NCI-H146 treated with DMSO at 0.1 percent for 48 hours (cell line): ENCODE measurements around the gene XPO6.

Experiments
- DNase-seq: peaks from one replicate; lab custom pipeline; 2025; ENCODE audit not compliant: unreplicated experiment; lab: John Stamatoyannopoulos, UW

XPO6 gene

DNA sequence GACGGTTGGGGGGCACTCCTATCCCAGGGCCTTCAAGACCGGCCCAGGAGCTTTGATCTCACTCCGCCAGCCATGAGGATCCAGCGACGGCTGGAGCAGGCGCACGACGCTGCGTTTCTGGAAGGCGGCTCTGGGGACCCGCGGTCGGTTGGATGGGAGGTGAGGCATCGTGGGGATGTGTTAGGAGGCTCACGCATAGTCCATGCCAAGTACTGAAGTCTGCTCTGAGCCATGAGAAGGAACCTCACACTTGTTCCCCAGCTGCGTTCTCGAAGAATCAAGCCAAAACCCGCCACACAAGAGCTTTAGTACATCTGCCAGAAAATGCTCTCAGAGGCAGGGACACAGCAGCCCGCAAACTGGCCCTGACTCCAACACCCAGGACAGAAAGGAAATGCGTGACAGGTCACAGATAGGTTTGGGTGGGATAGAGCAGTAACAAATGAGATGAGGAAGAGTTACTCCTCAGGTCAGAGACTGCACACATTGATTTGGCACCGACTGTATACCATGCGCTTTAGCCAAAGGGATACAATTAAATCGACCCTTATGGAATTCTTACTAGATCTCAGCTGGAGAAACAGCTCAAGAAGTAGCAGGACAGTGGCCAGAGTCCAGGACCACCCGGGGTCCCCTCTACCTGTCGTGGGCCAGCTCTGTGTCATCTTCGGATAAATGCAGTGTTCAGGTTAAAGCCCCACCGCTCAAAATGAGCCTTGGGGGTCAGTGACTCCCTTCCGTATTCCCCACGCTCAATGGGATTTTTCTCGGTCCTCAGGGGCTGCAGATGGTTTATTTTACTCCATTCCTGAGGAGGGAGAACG lies 141.6 kb downstream of the XPO6 start:
- DNase-seq, result no peak

DNA sequence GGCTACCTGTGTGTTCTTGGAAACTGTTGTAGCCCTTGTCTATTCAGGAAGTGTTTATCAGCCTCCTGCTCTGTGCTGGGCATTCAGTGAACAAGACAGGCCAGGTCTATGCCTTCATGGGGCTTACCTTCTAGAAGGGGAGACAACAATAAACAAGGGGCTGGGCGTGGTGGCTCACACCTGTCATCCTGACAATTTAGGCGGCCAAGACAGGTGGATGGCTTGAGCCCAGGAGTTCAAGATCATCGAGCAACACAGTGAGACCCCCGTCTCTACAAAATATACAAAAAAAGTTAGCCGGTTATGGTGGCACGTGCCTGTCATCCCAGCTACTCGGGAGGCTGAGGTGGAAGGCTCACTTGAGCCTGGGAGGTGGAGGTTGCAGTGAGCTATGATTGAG lies 142.8 kb downstream of the XPO6 start:
- no peak for DNase-seq

DNA sequence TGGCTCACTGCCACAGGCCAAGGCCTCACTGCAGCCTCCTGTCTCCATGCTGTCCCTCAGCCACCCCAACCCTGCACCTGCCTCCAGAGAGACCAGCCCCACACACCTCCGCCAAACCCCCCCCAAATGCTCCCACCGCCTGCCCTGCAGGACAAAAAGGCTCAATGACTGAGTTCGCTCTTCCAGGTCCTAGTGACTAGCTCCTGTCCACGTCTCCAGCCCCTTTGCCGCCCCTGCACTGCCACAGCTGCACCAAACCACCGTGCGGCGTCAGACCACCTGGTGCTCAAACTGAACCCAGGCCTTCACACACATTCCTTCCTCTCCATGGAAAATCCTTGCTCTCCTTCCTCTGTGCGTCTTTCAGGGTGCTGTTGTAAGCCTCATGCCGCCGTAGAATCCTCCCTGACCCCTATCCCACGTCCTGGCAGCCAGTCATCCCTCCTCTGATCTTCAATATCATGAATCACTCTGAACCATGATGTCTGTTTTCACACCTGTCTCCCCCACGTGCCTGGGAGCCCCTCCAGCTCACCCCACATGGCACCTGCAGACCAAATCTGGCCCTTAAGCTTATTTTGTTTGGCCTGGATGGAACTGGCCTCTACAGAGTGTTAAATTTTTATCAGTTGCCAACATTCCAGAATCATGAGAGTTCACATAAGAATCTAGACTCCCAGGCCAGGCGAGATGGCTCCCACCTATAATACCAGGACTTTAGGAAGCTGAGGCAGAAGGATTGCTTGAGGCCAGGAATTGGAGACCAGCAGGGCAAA lies 144.0 kb downstream of the XPO6 start:
- DNase-seq, result no peak

DNA sequence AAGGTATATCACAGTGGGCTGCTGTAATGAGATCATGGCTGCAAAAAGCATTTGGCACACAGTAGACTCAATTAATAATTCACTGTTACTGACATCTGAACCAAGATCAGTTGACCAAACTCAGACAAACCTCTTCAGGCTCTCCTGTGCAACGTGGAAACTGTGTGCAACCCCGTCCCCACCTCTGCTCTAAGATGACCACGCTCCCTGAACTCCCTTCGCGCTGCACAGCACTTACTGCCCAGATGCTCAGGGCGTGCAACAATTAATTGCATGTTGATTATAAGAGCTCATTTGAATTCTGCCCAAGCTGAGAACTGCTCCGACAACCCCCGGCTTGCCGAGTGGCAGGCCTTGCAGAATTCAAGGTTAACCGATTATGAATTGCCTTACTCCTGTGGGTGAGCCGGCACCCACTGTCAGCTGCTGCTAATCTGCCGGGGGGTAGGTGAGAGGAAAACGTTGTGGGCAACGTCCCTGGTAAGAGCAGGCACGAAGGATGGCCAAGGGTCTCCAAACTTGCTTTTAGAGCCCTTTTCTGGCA lies 147.0 kb downstream of the XPO6 start:
- DNase-seq, result no peak

DNA sequence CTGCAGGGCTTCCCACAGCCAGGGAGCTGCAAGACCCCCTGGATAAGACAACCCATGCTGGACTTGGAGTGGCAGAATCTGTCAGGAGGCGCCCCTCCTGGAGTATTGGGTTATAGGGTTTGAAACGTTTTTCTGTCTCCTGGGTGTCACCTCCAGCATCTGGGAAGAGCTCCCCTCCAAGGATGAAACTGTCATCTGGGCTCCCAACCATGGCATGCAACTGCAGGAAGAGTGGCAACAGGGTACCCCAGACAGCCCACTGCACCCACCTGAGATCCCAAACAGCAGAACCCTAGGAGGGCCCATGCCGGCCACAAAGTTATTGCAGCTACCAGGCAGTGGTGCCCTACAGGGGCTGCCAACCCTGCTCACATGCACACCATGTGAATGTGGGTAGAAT lies 147.6 kb downstream of the XPO6 start:
- no peak for DNase-seq

DNA sequence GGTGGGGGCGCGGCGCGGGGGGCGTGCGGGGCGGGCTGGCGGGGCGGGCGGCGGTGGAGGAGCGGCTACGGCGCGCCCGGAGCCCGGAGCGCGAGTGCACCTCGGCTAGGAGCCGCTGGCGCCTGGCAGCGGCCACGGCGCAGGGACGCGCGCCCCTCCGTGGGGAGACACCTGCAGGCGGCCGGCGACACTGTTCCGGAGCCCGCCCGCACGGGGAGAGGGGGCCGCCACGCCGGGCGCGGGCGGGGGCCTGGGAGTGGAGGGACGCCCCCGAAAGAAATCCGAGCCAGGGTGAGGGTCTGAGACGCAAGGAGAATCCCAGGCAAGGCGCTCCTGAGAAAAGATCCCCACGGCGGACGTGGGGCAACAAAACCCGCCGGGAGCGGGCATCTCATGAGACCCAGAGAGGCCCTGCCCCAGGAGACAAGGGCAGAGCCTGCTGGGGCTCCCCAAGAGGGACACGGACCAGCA lies 148.1 kb downstream of the XPO6 start, which contains the start of gene GSG1L:
TSS of gene GSG1L (minus strand) at position 124 of the 471 bp plus-strand sequence. CDS start 290 bp downstream, outside the sequence.
- no peak for DNase-seq

DNA sequence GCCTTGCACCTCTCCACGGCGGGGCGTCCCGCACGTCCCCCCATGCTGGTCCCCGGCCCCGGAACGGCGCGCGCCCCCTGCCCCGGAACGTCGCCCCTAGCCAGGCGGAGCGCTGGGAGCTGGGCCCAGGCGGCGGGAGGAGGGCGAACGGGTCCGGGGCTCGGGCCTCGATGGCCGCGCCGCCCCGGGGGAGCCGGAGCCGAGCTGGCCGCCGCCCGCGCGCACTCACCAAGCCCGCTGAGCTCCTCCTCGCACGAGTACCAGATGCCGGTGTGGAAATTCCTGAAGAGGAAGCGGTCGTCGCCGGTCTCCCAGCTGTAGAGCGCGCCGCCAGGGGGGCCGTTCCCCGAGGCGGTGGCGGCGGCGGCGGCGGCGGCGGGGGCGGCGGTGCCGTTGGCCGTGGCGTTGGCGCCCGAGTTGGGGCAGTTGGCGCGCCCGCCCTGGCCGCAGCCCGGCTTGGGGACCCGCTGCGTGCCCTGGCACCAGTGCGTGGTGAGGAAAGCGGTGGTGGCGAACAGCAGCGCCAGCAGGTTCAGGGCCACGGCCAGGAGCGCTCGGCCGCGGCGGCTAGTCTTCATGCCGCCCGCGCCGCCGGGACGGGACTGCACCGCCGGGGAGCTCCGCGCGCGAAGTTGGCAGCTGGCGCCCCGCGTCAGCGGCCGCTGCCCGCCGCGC lies 148.8 kb downstream of the XPO6 start:
- DNase-seq, result no peak

DNA sequence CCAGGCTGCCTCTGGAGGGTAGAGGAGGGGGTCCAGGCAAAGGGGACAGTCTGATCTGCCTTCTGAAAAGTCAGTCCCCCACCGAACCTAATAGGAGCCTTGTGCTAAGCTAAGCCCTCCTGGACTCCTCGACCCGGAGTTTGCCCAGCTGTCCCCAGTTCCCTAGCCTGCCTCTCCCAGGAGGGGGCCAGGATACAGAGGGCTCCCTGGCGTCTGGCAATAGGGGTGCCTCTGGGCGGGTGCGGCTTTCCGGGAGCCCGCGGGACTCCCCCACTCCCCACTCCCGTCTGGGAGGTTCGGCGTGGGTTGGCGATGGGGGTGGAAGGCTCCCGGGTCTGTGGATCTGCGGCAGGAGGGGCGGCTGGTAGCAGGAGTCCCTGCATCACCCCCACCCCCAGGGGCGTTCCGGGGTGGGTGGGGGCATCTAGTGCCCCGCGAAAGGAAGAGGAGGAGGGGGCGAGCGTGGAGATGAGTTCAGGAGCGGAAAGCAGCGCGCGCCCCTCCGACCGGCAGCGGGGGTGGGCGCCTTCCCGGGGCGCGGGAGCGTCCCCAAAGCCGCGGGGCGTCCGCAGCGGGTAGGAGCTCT lies 149.4 kb downstream of the XPO6 start:
- DNase-seq, result no peak

DNA sequence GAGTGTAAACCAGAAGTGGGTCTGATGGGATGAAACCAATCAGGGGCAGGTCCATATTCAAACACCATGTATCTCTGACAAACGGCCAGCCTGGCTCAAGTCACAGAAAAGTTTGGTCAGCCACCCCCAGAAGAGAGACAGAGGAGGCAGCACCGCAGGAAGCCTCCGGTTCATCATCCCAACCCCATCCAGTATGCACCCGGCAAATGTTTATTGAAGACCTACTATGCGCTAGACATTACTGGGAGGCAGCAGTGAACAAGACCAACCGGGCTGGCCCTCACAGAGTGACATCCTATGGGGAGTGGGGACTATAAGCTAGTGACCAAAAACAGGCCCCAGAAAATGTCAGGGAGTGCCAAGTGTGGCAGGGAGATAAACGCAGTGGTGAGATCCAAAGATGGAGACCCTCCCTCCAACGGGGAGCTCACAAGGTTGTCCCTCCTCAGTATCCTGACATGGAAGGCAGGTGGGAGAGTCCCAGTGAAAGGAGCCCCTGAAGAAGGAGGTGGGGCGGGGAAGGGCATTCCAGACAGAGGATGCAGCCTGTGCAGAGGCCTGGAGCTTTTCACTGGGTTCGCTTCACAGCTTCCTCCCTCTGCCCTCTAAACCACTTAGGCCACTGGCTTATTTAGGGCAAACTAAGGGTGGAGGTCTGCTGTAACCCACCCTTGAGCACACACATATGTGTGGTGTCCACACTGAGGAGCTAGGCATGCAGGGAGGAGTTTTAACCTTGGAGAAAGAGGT lies 150.2 kb downstream of the XPO6 start:
- no peak for DNase-seq

DNA sequence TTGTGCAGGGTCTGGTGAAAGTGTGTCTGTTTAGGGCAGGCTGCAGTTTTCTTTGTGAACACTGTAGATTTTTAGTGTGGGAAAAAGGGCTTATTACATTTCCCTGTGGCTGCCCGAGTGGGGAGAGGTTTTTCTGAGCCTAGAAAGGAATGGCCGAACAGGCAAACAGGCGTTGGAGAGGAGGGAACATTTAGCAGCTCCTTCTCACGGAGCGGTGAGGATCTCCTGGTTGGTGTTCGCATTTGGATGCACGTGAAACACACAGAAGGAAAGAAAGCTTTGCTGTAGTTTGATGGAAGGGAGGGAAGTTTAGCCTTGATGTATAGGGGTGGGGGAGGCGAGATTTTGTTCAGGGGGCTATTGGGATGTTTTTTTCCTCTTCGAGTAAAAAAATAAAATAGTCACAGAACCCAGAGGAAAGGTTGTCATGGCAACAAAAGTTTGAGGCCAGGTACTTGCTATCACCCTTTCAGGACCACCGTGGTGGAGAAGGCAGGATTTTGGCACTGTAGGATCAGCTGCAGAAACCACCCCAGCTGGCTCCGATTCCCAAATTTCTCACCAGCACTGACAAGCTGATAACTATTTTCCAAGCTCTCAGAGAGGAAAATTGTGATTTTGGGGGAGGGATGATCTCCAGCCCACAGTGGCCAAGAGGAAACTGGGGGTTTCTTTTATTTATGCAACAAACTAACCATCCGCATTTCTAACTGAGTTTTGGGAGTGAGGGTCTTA lies 151.8 kb downstream of the XPO6 start:
- DNase-seq, result no peak

DNA sequence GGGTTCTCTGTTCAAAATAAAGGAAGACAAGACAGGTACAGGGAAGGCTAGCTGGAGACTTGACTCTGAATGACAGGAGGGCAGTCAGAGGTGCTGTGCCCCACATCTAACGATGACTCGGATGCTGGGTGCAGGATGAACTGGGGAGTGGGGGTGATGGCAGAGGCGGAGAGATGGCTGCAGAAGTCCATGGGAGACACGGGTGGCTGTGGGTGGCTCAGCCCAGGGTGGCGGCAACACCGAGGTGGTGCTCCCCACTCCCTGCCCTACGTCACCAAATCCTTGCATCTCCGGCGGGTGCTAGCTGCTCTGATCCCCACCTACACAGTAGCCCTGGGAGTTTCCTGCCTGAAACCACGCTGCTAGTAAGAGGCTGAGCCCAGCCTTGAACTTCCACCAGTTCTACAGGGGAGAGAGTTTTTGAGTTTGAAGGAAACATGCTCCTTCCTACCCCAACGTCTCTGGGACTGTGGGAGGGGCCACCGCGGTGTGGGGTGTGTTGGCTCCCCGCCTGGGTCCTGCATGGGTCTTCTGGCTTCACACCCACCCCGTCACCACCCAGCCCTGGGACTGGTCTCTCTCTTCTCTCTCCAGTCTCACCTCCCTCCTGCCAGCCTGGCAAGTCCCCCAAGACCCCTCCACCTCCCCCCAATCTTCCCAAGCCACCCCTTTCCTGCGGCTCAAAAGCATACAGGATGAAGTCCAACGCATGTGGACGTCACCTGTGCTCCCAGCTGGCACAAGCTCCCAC lies 152.8 kb downstream of the XPO6 start:
- no peak for DNase-seq

DNA sequence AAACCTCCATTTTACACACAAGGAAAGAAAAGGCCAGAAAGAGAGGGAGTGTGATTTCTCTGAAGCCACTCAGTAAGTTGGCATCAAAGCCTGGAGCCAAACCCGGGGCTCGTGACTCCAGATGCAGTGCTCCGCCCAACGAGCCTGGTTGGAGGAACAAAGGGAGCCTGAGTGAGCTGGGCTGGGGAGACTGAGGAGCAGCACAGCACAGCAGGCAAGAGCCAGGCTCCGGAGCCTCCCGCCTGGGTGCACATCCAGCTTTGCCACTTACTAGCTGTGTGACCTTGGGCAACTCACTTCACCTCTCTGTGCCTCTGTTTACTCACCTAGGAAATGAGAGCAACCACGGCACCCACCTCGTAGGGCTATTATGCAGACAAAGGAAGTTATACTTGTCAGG lies 153.8 kb downstream of the XPO6 start:
- no peak for DNase-seq

DNA sequence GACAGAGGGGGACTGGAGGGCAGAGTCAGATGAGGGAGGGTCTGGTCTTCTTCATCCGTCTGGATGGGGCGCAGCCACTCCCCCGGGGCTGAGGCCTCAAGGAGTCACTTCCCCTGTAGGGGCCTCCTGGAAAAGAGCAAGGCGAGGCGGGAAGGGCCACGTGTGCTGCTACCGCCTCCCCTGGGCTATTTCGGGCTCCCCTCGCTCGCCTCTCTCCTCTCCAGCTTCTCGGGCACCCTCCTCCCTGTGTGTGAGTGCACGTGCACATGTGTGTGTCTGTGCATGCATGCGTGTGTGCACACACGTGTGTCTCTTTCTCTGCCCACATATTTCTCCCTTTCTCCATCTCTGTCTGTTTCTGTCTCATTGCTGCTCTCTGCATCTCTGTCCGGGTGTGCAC lies 158.3 kb downstream of the XPO6 start:
- DNase-seq, result no peak

DNA sequence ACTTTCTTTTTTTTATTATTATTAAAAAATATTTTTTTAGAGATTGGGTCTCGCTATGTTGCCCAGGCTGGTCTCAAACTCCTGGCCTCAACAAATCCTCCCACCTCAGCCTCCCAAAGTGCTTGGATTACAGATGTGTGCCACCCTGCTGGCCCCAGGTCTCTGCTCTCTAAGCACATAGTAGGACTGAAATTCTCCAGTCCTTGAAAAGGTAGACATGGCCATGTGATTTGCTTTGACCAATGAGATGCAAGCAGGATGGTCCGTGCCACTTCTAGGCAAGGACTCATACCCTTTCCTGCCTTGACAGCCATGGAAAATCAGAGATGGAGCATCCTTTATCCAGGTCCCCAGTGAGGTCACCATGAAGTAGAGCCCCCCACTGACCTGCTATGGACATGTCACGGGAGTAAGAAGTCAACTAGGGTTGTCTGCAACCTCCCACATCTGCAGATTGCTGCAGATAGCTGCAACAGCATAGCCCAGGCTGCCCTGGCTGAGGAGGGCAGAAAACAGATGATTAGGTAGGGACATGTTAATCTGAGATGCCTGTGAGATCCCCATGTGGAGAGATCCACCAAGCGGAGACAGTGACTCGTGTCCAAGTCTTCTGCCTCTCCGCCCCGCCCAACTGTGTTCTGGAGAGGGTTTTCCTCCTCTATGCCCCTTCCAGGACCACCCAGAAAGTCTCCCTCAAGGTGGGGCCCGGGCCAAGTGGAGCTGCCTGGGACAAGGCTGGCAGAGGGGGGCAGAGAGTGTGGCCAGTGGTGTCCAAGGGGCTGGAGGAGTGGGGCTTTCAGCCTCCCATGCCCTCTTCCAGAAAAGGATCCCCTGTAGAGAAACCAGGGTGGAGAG lies 159.3 kb downstream of the XPO6 start:
- no peak for DNase-seq

DNA sequence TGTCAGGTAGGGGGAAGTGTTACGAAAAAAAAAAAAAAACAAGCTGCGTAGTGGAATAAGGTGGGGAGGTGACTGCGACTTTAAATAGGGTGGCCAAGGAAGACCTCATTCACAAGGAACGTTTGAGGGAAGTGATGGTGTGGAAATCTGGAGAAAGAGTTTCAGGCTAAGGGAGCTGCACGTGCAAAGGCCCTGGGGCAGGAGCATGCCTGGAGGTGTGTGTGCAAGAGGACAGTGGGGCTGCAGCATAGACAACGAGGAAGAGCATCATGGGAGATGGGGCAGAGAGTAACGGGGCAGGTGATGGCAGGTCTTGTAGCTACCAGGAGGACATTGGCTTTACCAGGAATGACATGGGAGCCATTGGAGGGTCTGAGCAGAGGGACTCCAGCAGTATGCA lies 160.3 kb downstream of the XPO6 start:
- DNase-seq, result no peak
